ENCODE results near the gene SUSD1.
"Not testable (repeated sequence)": the region's sequence is repeated elsewhere in the genome, so short reads cannot be mapped to it uniquely, and the experiment has no call there.

SUSD1 gene

GRCh38 chr9:112174965-112175795, at the start of gene SUSD1:
TSS of gene SUSD1 (minus strand) at chr9:112175297. CDS start at chr9:112175235, 62 bp downstream.
- DNase-seq = peak; percentile 73

- no peak for DNase-seq
Observed at GRCh38 chr9:112224401-112225289, 49.5 kb upstream of the SUSD1 start.

- DNase-seq = no peak
Observed at GRCh38 chr9:112218908-112219307, 43.8 kb upstream of the SUSD1 start.

- no peak for DNase-seq
Observed at GRCh38 chr9:112212926-112213325, 37.8 kb upstream of the SUSD1 start.

GRCh38 chr9:112207451-112207850, 32.4 kb upstream of the SUSD1 start:
- DNase-seq = no peak

GRCh38 chr9:112203536-112203935, 28.4 kb upstream of the SUSD1 start:
- DNase-seq = no peak

- no peak for DNase-seq
Observed at GRCh38 chr9:112200711-112201110, 25.6 kb upstream of the SUSD1 start.

GRCh38 chr9:112198646-112199045, 23.5 kb upstream of the SUSD1 start:
- no peak for DNase-seq

- no peak for DNase-seq
Observed at GRCh38 chr9:112194969-112195431, 19.9 kb upstream of the SUSD1 start.

- DNase-seq = no peak
Observed at GRCh38 chr9:112193572-112194288, 18.6 kb upstream of the SUSD1 start.

GRCh38 chr9:112190320-112190719, 15.2 kb upstream of the SUSD1 start:
- not testable (repeated sequence) for DNase-seq

GRCh38 chr9:112188884-112189283, 13.8 kb upstream of the SUSD1 start:
- no peak for DNase-seq

GRCh38 chr9:112187404-112187803, 12.3 kb upstream of the SUSD1 start:
- DNase-seq = no peak

- no peak for DNase-seq
Observed at GRCh38 chr9:112186695-112187094, 11.6 kb upstream of the SUSD1 start.

GRCh38 chr9:112184946-112185345, 9.8 kb upstream of the SUSD1 start:
- no peak for DNase-seq

GRCh38 chr9:112184221-112184620, 9.1 kb upstream of the SUSD1 start:
- DNase-seq = no peak

GRCh38 chr9:112180387-112180881, 5.3 kb upstream of the SUSD1 start:
- no peak for DNase-seq

- DNase-seq = no peak
Observed at GRCh38 chr9:112179816-112180215, 4.7 kb upstream of the SUSD1 start.

- DNase-seq = no peak
Observed at GRCh38 chr9:112176524-112176923, 1.4 kb upstream of the SUSD1 start.

GRCh38 chr9:112175796-112176315, 759 bp upstream of the SUSD1 start:
- no peak for DNase-seq

GRCh38 chr9:112174222-112174964, 704 bp downstream of the SUSD1 start:
- peak; percentile 87 for DNase-seq
